Measurements from ENCODE around the gene SLC13A5.
"Not testable (repeated sequence)": the region's sequence is repeated elsewhere in the genome, so short reads cannot be mapped to it uniquely, and the experiment has no call there.

The SLC13A5 gene

DNA sequence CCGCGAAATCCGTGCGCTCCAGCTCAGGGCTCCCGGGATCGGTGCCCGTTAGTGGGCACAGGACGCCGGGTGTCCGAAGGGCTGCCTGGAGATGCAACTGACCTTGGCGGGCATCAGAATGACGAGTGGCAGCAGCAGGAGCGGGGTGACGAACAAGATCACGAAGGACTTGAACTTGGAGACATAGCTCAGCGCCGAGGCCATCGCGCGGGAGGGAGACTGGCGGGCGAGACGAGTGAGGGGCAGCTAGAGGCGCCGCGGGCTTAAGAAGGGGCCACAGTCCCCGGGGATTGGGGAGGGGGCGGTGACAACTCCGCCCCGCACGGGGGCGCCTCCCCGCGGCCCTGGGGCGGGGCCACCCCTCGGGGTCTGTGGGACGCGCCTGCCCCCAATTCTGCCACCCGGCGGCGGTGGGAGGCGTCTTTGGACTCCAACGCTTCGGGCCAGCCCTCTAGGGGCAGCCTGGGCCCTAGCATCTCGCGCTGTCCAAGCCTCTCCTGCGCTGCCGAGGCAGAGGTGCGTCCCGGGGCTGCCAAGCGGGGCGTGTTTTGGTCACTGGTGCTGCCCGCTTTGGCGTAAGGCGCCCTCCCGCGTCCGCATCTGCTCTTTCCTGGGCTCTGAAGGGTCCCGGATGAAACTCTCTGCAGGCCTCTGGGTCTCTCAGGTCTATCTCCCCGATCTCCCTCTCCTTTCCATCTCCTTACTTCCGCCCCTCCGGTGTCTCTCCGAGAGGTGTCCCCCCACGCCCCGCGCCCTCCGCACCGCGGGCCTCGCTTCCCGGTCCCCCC lies at the start of gene SLC13A5:
Gene SLC13A5 (minus strand): TSS at position 240 of the 788 bp plus-strand sequence. CDS start 36 bp downstream, at position 204.
- DNase-seq (ENCODE audit: low read depth in 1 of 2, low spot score in 1 of 2): no peak

DNA sequence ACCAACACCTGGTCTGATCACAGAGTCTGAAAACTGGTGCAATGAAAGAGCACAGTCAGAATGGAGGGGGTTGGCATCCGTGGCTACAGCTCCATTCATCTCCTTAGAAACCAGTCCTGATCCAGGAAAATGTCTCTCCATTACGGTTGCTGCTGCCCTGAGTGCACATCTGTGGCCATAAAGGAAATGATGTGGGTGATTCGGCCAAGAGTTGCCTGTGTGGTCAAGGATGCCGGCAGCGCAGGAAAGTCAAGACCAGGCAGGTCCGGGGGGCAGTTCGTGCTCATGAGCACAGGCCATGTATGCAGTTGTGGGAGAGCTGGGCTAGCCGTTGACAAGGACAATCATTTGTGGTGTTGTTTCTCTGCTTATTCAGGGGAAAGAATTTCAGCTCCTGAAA lies 48.6 kb upstream of the SLC13A5 start:
- DNase-seq (ENCODE audit: low read depth in 1 of 2, low spot score in 1 of 2): no peak

DNA sequence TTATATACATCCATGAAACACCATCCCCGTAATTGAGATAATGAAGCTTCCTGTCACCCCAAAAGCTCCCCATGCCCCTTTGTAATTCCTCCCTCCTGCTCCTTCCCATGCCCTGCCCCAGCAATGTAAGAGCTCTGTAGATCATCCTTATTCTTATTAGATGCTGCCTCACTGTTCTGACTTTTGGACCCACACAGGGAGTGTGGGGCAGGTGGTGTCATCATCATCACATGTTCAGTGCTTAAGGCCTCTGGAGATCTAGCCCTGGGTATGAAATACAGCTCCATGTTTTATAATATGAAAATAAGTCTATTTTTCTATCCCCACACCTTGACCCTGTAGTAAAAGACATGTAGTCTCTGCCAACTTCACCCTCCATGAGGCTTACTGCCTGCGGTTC lies 44.6 kb upstream of the SLC13A5 start:
- DNase-seq (ENCODE audit: low read depth in 1 of 2, low spot score in 1 of 2): no peak

DNA sequence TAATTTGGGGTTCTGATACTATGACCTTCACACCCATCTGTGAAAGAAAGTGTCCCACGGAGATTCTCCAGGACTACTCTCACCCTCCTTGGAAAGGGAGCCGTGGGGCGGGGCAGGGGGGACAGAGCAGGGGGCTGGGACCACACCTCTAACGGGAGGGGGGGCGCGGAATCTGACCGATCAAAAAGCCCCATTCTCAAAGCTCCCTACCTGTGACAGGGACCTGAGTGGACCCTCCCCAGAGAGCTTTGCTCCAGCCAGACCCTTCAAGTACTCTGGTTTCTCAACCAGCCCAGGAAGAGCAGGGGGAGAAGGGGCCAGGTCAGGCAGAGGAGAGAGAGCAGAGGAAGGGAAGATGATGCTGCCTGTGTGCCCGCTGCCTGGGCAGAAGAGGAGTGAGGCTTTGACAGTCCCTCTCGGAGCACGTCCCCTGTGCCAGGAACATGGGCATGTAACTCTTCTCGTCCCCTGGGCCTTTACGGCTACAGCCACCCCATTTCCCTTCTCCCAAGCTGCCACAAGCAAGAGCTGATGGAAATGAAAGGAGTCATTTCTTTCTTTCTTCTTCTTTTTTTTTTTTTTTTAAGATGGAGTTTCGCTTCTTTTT lies 43.4 kb upstream of the SLC13A5 start:
- DNase-seq (ENCODE audit: low read depth in 1 of 2, low spot score in 1 of 2): no peak

DNA sequence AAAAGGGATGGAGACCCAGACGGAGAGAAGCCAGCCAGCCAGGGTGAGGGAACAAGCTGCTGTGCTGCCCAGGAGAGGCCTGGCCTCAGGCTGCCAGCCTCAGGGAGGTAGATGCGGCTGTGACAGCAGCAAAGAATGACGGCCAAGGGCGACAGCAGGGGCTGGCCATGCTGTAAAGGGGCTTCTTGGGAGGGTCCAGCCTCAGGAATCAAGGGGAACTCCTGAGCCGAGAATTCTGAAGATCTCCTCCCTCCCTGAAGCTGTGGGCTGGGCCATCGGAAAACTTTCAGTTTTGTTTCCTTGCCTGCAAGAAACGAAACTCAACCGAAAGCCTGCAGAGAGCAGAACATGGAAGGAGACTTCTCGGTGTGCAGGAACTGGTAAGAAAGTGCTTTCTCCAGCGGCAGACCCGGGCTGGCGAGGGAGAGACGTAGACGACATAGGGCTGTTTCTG lies 42.6 kb upstream of the SLC13A5 start, which contains the start of gene XAF1:
Gene XAF1 (plus strand): TSS at position 316 of the 454 bp plus-strand sequence. CDS start 33 bp downstream, at position 349.
- peak in 1 of 2 donors; percentile 30 for DNase-seq (ENCODE audit: low read depth in 1 of 2, low spot score in 1 of 2)

DNA sequence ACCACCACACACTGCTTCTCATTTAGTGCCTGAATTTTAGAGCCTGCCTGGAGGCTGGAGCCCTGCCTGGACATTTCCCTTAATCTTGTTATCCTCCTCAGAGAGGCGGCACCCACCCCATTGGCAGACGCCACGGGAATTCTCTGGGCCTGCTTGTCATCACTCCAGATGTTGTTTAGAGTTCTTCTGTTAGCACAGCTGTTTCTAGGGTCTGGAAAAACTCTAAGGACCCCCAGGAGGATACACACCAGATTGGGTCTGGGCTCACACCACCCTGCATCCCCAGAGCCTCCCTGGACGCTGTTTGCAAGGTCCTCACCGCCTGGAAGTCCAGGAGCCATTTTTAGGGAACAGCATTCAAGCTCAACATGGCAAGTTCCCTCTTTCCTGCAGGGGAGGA lies 42.1 kb upstream of the SLC13A5 start:
- DNase-seq (ENCODE audit: low read depth in 1 of 2, low spot score in 1 of 2): no peak

DNA sequence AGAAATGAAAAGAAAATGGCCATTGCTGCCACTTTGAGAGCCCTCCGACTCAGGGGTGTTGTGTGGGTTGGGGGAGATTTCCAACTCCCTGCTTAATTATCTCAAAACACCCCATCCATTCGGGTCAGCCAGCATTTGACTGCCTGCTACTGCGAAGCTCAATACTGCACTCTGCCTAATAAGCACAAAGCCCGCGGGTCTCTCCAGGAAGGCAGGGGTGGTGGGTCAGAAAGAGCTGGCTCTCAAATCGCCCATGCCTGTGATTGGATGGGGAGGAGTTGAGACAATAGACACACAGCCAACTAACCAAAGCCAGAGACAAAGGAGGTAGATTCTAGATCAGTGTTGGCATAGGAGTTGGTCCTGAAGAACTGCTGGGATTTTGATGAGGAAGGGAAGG lies 40.4 kb upstream of the SLC13A5 start:
- no peak for DNase-seq (ENCODE audit: low read depth in 1 of 2, low spot score in 1 of 2)

DNA sequence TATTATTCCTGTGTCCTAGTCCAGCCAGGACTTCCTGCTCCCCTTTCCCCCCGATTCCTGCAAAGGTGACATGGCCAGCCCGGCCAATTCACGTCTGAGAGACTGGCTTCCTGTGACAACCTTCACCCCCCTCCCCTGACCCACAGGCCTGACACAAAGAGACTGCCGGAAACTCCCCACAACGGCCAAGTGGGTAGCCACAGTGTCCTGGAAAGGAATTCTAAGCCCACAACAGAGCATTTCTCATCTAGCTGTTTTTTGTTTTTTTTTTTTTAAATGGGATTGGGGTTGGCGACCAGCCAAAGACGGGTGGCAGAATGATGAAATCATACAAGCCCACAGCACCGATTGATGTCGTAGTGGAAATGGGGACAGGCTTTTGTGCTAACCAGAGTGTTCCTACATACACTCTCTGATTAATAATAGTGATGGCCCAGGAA lies 39.9 kb upstream of the SLC13A5 start:
- peak in 1 of 2 donors; percentile 28 for DNase-seq (ENCODE audit: low read depth in 1 of 2, low spot score in 1 of 2)

DNA sequence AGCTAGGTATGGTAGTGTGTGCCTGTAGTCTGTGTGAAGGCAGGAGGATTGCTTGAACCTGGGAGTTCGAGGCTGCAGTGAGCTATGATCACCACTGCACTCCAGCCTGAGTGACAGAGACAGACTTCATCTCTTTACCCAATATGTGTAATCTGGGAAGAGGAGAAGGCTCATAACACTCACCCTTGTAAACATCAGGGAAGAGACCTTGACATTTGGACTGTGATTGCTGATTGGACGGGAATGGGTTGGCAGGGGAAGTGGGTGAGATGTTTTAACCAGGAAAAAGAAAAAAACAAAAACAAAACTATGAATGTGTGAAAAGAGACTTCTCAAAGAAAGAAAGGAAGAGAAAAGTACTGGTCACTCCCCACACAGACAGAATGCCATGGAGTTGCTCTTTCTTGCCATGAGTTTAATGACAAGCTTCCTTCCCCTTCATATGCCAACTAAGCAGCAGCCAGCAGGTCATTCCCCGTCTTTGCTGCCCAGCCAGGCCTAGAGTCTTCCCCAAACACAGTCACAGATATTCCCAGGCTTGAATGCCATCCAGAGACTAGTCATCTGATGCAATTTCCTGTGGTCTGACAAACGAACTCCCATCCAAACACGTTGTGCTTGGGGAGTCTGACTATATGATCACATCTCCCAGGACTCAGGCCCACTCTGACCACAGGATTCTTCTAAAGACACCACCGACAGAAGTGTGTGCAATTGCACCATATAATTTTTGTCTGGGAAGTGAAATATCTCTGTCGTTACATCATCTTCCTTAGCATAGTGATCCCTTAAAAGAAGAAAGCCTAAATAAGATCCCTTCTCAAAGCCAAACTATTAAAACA lies 39.1 kb upstream of the SLC13A5 start:
- DNase-seq (ENCODE audit: low read depth in 1 of 2, low spot score in 1 of 2): no peak

DNA sequence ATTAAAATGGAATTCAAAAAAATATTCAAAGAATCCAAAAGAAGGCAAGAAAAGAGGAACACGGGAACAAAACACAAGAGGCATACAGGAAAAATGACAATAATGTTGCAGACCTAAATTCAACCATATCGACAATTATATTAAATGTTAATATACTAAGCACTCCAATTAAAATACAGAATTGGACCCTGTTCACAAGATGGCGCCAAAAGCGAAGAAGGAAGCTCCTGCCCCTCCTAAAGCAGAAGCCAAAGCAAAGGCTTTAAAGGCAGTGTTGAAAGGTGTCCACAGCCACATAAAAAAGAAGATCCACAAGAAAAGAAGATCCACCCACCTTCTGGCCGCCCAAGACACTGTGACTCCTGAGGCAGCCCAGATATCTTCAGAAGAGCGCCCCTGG lies 36.4 kb upstream of the SLC13A5 start:
- DNase-seq (ENCODE audit: low read depth in 1 of 2, low spot score in 1 of 2): no peak

DNA sequence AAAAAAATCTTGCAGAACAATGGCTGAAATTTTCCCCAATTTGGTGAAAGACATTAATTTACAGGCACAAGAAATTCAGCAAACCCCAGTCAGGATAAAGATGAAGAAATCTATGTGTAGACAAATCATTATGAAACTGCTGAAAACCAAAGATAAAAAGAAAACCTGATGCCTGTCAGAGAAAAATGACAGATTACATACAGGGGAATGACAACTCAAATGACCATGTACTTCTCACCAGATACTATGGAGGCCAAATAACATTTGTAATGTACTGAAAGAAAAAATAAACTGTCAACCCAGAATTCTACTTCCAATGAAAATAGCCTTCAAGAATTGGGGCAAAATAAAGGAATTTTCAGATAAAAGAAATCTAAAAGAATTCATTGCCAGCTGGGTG lies 35.4 kb upstream of the SLC13A5 start:
- DNase-seq (ENCODE audit: low read depth in 1 of 2, low spot score in 1 of 2): no peak

DNA sequence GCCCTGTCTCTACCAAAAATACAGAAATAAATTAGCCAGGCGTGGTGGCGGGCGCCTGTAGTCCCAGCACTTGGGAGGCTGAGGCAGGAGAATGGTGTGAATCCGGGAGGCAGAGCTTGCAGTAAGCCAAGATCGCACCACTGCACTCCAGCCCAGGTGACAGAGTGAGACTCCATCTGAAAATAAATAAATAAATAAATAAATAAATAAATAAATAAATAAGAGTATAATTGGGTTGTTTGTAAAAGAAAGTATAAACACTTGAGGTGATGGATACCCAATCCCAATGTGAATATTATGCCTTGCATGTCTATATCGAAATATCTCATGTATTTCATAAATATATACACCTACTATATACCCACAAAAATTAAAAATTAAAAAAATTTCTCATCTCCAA lies 33.5 kb upstream of the SLC13A5 start:
- not testable (repeated sequence) for DNase-seq (ENCODE audit: low read depth in 1 of 2, low spot score in 1 of 2)

DNA sequence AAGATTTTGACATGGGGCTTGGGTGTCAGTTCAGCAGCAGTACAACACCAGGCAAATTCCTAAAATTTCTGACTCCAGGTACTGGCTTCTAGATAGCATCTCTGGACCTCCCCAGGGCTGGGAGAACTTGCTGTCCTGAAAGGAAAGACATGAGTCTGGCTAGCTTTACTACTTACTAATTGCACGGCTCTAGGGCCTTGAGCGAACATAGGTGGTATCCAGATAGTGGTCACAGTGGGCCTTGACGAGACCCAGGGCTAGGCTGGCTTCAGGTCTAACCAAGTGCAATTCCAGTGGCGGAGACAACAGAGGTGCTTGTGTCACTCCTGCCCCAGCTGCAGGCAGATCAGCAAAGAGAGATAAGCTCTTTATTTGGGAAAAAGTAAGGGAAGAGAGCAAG lies 16.4 kb upstream of the SLC13A5 start:
- DNase-seq (ENCODE audit: low read depth in 1 of 2, low spot score in 1 of 2): no peak

DNA sequence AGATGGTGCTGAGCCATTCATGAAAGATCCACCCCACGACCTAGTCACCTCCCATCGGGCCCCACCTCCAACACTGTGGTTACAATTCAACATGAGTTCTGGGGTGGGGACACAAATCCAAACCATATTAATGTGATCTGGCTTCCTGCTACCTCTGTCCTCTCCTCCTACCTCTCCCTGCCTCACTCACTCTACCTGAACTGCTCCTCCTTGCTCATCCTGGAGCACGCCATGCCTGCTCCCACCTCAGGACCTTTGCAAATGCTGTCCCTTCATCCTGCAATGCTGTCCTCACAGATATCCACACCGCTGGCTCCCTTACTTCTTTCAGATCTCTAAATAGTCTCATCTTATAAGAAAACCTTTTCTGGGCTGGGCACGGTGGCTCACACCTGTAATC lies 10.8 kb upstream of the SLC13A5 start:
- DNase-seq (ENCODE audit: low read depth in 1 of 2, low spot score in 1 of 2): no peak

DNA sequence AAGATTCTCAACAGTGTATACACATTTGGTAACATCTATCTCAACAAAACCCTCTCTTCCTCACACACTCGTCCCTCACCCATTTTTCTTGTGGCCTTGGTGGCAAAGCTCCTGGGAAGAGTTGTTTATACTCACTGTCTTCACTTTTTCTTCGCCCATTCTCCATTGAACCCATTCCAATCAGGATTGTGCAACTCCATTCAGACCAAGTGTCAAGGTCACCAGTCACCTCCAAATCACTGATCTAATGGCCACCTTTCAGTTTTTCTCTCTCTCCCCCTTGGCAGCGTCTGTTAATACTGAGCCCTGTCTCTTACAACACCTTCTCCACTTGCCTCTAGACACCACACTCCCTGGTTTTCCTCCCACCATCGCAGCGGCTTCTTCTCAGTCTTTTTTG lies 8.6 kb upstream of the SLC13A5 start:
- DNase-seq (ENCODE audit: low read depth in 1 of 2, low spot score in 1 of 2): no peak

DNA sequence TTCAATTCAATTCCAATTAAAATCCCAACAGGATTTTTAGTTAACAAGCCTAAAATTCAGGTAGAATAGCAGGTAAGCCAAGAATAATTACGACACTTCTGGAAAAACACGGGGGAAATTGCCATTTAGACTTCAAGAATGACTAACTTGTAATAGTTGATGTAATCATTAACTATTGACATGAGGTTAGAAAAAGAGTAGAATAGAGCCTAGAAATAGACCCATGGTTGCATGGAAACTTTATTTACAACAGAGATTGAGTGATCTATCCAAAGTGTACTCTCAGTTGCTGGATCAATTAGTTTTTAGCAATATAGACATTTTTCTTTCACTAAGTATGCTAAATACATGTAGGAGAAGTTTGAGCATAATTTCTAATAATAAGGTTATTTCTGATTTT lies 3.6 kb upstream of the SLC13A5 start:
- no peak for DNase-seq (ENCODE audit: low read depth in 1 of 2, low spot score in 1 of 2)

DNA sequence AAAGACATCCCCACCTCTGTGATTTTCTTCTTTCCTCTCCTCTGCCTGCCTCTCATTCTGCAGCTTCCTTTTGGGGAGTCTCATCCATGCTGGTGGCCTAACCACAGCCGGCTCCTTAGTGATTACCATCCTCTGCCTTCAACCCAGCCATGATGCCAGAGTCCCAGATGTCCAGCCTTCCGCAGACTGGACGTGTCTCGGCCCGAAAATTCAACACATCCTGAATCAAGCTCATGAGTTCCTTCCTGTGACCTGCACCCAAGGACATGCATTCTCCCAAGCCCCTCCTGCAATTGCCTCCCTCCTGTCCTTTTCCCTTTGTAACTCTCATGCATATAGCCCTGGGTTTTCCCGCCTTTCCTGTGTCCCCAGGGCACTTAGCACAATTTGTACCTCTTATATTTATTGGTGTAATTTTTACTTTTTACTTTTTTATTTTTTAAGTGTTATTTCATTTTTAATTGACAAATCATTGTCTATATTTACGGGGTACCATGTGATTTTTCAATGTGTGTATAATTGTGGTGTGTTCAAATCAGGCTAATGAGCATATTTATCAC lies 1.2 kb upstream of the SLC13A5 start:
- no peak for DNase-seq (ENCODE audit: low read depth in 1 of 2, low spot score in 1 of 2)

DNA sequence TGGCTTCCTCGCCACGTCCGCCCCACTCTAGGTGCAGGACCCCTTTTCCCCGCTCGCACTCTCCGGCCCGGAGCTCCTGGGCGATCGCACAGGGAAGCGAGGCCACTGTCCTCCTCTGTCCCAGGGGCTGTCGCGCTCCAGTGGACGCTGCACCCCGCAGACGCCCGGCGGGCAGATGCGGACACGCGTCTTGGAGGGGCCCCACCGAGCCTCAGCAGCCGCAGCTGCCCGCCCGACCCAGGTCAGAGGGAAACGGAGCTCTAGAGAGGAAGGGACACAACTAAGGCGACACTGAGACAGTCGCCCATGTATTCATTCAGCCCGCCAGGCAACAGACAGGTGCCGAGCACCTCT lies 726 bp upstream of the SLC13A5 start:
- no peak for DNase-seq (ENCODE audit: low read depth in 1 of 2, low spot score in 1 of 2)

DNA sequence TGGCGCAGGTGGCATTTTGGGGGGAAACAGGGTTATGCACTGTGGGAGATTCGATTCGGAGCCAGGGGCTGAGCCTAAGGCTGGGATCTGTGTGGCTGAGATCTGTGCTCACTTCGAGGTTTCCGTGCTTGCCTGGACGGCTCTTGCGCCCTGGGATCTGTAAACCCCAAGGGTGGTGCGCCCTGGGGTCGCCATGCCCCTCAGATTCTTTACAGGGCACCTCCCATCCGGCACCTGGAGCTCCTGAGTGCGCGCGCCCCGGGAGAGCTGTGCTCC lies 377 bp downstream of the SLC13A5 start:
- no peak for DNase-seq (ENCODE audit: low read depth in 1 of 2, low spot score in 1 of 2)

DNA sequence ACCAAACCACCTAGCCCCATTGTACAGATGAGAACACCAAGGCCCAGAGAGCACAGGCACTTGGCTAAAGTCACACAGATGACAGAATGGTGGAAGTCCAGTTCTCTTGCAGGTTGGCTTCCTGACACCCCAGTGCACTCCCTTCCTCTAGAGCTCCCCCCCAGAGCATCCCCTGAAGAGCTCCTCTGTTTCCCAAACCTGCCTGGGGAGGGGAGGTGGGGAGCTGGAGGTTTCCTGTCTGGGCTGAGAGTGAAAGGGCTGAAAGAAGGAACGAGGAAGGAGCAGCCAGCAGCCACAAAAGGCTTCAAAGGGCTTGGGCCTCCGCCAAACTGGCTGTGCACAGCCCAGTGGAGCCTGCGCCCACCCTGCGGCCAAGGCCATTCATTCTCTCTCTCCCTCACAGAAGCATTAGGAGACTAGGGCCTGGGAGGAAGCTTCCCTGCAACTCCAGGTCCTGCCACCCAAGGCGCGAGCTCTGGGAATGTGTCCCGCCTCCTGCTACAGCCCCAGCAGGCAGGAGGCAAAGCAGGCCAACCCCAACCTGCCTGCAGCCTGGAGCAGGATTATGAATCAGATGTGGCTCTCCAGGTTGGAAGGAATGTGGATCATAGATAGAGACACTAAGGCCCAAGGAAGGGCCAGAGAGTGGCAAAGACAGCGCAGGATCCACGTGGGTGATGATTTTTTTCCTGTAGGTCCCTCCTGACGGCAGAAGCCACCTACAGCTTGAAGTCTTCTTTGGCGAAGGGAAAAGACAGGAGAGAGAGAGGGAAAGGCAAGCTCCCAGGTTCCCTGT lies 913 bp downstream of the SLC13A5 start:
- DNase-seq (ENCODE audit: low read depth in 1 of 2, low spot score in 1 of 2): no peak

DNA sequence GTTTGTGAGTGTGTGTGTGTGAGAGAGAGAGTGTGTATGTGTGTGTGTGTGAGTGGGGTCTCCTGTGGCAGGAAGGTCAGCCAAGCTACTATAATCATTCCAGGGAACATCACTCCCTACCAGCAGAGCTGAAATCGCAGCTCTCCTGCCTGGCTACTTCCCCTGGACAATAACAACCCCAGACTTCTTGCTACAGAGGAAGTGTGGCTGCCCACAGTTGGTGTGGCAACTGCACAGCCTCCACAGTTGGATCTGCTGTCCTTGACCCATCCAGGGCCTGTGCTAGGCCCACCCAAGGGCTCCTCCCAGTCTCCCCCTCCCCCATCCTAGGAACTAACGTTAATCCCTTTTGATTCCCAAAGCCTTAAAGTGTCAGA lies 1.5 kb downstream of the SLC13A5 start:
- DNase-seq (ENCODE audit: low read depth in 1 of 2, low spot score in 1 of 2): no peak

Data from activated CD4-positive, alpha-beta T cell treated with anti-CD3 and anti-CD28 coated beads, Interleukin-2, amount 50 U/mL, for 24 hours (primary cell).